ENCODE results near the gene NCAPD3. TPM values are rescaled to one million over a fixed set of nuclear protein-coding genes. Genes with fewer than 3 reads are reported as not detected.
A peak's percentile ranks its signal among the peaks of the same experiment; 100 is the strongest.

NCAPD3 gene
- total RNA-seq, 1 donor from 2014 or later = 25.4 TPM

GRCh38 chr11:134140961-134141490 is 82.7 kb downstream of the NCAPD3 start:
- Mint-ChIP-seq H3K27ac (ENCODE audit: unreplicated experiment) (no peak overlapping the region), H3K4me1 (ENCODE audit: unreplicated experiment) (peaks cover 54% of the 10 kb centered on the region), H3K36me3 (ENCODE audit: low read depth, unreplicated experiment) (peaks cover 54% of the 10 kb centered on the region), H3K9me3 (ENCODE audit: unreplicated experiment) (no peaks in the 10 kb centered on the region), H3K27me3 (ENCODE audit: unreplicated experiment) (peaks cover 12% of the 10 kb centered on the region), H3K4me3 (ENCODE audit: unreplicated experiment) (no peak overlapping the region)
- TF ChIP-seq CTCF (IDR thresholded peaks at IDR 0.05; ENCODE audit: unreplicated experiment) = no peak
- DNase-seq (ENCODE audit: low spot score) = no peak

GRCh38 chr11:134139873-134140331 is 83.9 kb downstream of the NCAPD3 start:
- peak overlapping the region; percentile 90 for H3K27ac Mint-ChIP-seq (ENCODE audit: unreplicated experiment)
- peak; percentile 75 for TF ChIP-seq CTCF (IDR thresholded peaks at IDR 0.05; ENCODE audit: unreplicated experiment)
- H3K36me3 Mint-ChIP-seq (ENCODE audit: low read depth, unreplicated experiment) = peaks cover 49% of the 10 kb centered on the region
- no peak overlapping the region for H3K4me3 Mint-ChIP-seq (ENCODE audit: unreplicated experiment)
- no peaks in the 10 kb centered on the region for H3K9me3 Mint-ChIP-seq (ENCODE audit: unreplicated experiment)
- DNase-seq (ENCODE audit: low spot score) = peak; percentile 69
- peaks cover 52% of the 10 kb centered on the region for H3K4me1 Mint-ChIP-seq (ENCODE audit: unreplicated experiment)
- peaks cover 12% of the 10 kb centered on the region for H3K27me3 Mint-ChIP-seq (ENCODE audit: unreplicated experiment)

- peak overlapping the region; percentile 74 for H3K4me3 Mint-ChIP-seq (ENCODE audit: unreplicated experiment)
- H3K27me3 Mint-ChIP-seq (ENCODE audit: unreplicated experiment) = peaks cover 12% of the 10 kb centered on the region
- peak overlapping the region; percentile 90 for H3K27ac Mint-ChIP-seq (ENCODE audit: unreplicated experiment)
- no peak for TF ChIP-seq CTCF (IDR thresholded peaks at IDR 0.05; ENCODE audit: unreplicated experiment)
- peaks cover 49% of the 10 kb centered on the region for H3K36me3 Mint-ChIP-seq (ENCODE audit: low read depth, unreplicated experiment)
- DNase-seq (ENCODE audit: low spot score) = no peak
- H3K4me1 Mint-ChIP-seq (ENCODE audit: unreplicated experiment) = peaks cover 47% of the 10 kb centered on the region
- H3K9me3 Mint-ChIP-seq (ENCODE audit: unreplicated experiment) = no peaks in the 10 kb centered on the region
Measured at GRCh38 chr11:134139303-134139872, 84.4 kb downstream of the NCAPD3 start.

- DNase-seq (ENCODE audit: low spot score) = no peak
- Mint-ChIP-seq H3K4me1 (ENCODE audit: unreplicated experiment) (peaks cover 36% of the 10 kb centered on the region), H3K9me3 (ENCODE audit: unreplicated experiment) (no peaks in the 10 kb centered on the region), H3K4me3 (ENCODE audit: unreplicated experiment) (no peak overlapping the region), H3K27me3 (ENCODE audit: unreplicated experiment) (peaks cover 12% of the 10 kb centered on the region), H3K36me3 (ENCODE audit: low read depth, unreplicated experiment) (peaks cover 47% of the 10 kb centered on the region), H3K27ac (ENCODE audit: unreplicated experiment) (peak overlapping the region; percentile 79)
- no peak for TF ChIP-seq CTCF (IDR thresholded peaks at IDR 0.05; ENCODE audit: unreplicated experiment)
Measured at GRCh38 chr11:134138376-134138775, 85.4 kb downstream of the NCAPD3 start.

GRCh38 chr11:134134167-134134566 is 89.6 kb downstream of the NCAPD3 start:
- DNase-seq (ENCODE audit: low spot score) = no peak
- H3K27me3 Mint-ChIP-seq (ENCODE audit: unreplicated experiment) = peaks cover 2% of the 10 kb centered on the region
- H3K4me3 Mint-ChIP-seq (ENCODE audit: unreplicated experiment) = no peak overlapping the region
- H3K4me1 Mint-ChIP-seq (ENCODE audit: unreplicated experiment) = peaks cover 33% of the 10 kb centered on the region
- H3K36me3 Mint-ChIP-seq (ENCODE audit: low read depth, unreplicated experiment) = peaks cover 35% of the 10 kb centered on the region
- no peaks in the 10 kb centered on the region for H3K9me3 Mint-ChIP-seq (ENCODE audit: unreplicated experiment)
- no peak for TF ChIP-seq CTCF (IDR thresholded peaks at IDR 0.05; ENCODE audit: unreplicated experiment)
- no peak overlapping the region for H3K27ac Mint-ChIP-seq (ENCODE audit: unreplicated experiment)

Data from endothelial cell (in vitro differentiated cells).